ENCODE measurements around the gene TEPSIN. TPM values are rescaled to one million over a fixed set of nuclear protein-coding genes. Genes with fewer than 3 reads are reported as not detected.

The TEPSIN gene
- total and polyA plus RNA-seq, 2 donors (not counting 3 experiments of a cell fraction or from before 2014, with no cell fraction given): 41.6 to 45.3 TPM

DNA sequence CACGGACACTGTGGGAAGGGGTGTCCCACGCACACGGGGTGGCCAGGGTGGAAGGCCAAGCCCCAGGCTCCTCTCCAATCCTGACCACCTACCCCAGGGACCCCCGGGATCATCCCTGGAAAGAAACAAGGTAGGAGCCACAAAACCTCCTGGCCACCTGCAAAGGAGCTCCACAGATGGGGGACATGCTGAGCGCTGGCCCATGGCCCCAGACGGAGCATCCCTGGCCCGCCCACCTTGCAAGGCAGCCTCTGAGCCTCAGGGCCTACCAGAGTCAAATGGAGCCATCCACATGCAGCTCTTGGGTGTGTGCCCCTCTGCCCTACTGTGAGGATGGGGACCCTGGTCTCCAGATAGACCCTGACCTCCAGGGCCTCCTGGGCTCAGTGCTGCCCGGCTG, 40.0 kb upstream of the TEPSIN start:
- POLR2A ChIA-PET: no interaction called here
- H3K36me3 ChIP-seq (ENCODE audit: control insufficient read depth in 2 of 2, extremely low read depth in 1 of 2, insufficient read depth in 2 of 2, low read length in 2 of 2): peaks cover 9 to 47% of the 10 kb centered on the region in 2 experiments

More for the DNA sequence above, 40.0 kb upstream of the TEPSIN start:
- Histone ChIP-seq H4K20me1 (replicated peaks; ENCODE audit: control insufficient read depth, extremely low read depth, insufficient read depth, low read length) (no peaks in the 10 kb centered on the region), H3K9me3 (replicated peaks; ENCODE audit: control insufficient read depth, insufficient read depth, low read length) (no peaks in the 10 kb centered on the region), H3K79me2 (ENCODE audit: control insufficient read depth, insufficient read depth, low read length) (peaks cover 2% of the 10 kb centered on the region), H3K4me1 (ENCODE audit: control insufficient read depth, extremely low read depth, insufficient read depth, low read length) (no peaks in the 10 kb centered on the region), H3K27ac (ENCODE audit: insufficient read depth, low read depth, low read length) (no peak overlapping the region), H3K4me2 (ENCODE audit: insufficient read depth, low read length) (no peak overlapping the region), H3K27me3 (ENCODE audit: control insufficient read depth in 2 of 2, insufficient read depth in 2 of 2, low read length in 2 of 2) (no peaks in the 10 kb centered on the region), H3K4me3 (replicated peaks in 1 of 3; ENCODE audit: insufficient read depth in 1 of 3, low read depth in 1 of 3, low read length in 3 of 3) (no peak overlapping the region), H3K9ac (replicated peaks; ENCODE audit: extremely low read depth, insufficient read depth, low read length) (no peak overlapping the region), H3K9me1 (replicated peaks; ENCODE audit: control insufficient read depth, extremely low read depth, insufficient read depth, low read length) (no peaks in the 10 kb centered on the region), H2AFZ (ENCODE audit: low read depth, low read length) (no peak overlapping the region)
- BruUV-seq (replicated peaks): no TSS peak
- CTCF ChIA-PET: interaction anchor here (1.3 kb wide), 1 partner anchor 20 kb away, joined by 3 read pairs; no protein-coding TSS in a partner anchor
- dilution Hi-C loops (cut with MboI; ENCODE audit: extremely low pct_ligation_motif_present, low sequenced_read_pairs): no loop called here
- intact Hi-C loops (cut with micrococcal nuclease): no loop called here
- DNase-seq (ENCODE audit: low read depth, low spot score) (no peak), FAIRE-seq (no peak)
- no peak for TF ChIP-seq GATA2 (IDR thresholded peaks at IDR 0.05; ENCODE audit: insufficient read depth, insufficient read length, low read depth, low read length)
- TF ChIP-seq POLR2AphosphoS5 (IDR thresholded peaks at IDR 0.05; ENCODE audit: insufficient read depth, low read depth, low read length): no peak
- no peak for TF ChIP-seq MYC (IDR thresholded peaks at IDR 0.05; ENCODE audit: low read depth, low read length)
- no peak for TF ChIP-seq JUN (IDR thresholded peaks at IDR 0.05; ENCODE audit: borderline replicate concordance, insufficient read depth, insufficient read length, low read depth)
- no peak for TF ChIP-seq EZH2 (IDR thresholded peaks at IDR 0.05; ENCODE audit: borderline replicate concordance, low read depth, low read length, severe bottlenecking)
- TF ChIP-seq POLR2A (IDR thresholded peaks at IDR 0.05; ENCODE audit: low read depth, low read length): no peak
- TF ChIP-seq FOS (IDR thresholded peaks at IDR 0.05; ENCODE audit: borderline replicate concordance, insufficient read depth, low read length): no peak
- TF ChIP-seq, protein P1, sequence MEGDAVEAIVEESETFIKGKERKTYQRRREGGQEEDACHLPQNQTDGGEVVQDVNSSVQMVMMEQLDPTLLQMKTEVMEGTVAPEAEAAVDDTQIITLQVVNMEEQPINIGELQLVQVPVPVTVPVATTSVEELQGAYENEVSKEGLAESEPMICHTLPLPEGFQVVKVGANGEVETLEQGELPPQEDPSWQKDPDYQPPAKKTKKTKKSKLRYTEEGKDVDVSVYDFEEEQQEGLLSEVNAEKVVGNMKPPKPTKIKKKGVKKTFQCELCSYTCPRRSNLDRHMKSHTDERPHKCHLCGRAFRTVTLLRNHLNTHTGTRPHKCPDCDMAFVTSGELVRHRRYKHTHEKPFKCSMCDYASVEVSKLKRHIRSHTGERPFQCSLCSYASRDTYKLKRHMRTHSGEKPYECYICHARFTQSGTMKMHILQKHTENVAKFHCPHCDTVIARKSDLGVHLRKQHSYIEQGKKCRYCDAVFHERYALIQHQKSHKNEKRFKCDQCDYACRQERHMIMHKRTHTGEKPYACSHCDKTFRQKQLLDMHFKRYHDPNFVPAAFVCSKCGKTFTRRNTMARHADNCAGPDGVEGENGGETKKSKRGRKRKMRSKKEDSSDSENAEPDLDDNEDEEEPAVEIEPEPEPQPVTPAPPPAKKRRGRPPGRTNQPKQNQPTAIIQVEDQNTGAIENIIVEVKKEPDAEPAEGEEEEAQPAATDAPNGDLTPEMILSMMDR (IDR thresholded peaks at IDR 0.05; ENCODE audit: extremely low read depth in 1 of 2, insufficient read depth in 1 of 2, low read depth in 1 of 2, low read length in 2 of 2): no peak
- TF ChIP-seq, protein P2, sequence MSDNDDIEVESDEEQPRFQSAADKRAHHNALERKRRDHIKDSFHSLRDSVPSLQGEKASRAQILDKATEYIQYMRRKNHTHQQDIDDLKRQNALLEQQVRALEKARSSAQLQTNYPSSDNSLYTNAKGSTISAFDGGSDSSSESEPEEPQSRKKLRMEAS (IDR thresholded peaks at IDR 0.05; ENCODE audit: insufficient read depth, insufficient read length): no peak

Data from endothelial cell of umbilical vein (primary cell).